ENCODE measurements around the gene PAX7. TPM values are rescaled to one million over a fixed set of nuclear protein-coding genes. Genes with fewer than 3 reads are reported as not detected.

Gene PAX7
- total RNA-seq, 6 experiments from 2014 or later, result not detected

DNA sequence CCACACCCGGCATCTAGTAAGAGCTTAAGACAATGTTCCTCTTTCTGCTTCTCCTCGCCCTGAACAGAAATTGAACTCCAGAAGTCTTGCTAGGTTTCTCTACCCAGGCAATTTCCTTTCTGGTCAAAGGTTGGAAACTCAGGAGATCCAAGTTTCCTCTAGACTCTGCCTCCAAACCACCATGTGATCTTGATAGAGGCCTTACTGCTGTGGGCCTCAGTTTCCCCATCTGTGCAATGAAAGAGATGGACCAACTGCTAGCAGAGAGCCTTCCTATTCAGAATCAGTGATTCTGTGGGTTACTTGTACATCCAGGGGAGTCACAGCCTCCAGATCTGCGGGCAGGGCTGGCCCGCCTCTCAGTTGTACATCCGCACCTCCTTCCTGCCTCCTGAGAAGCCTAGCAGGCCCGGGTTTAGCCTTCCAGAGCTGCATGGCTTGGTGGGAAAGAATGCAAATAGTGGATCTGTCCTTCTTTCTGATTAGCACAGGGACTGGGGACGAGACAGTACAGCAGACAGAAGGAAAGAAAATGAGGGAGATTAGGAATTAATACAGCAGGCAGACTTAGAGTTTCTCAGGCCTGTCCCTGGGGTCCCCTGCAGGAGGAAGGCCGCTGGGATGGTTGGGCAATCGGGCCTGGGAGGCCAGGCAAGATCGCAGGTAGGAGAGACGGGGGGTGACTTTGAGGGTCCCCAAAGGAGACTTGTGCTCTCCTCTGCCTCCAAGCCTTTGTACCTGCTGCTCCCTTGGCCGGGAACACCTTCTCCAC lies 83.9 kb downstream of the PAX7 start:
- Histone ChIP-seq H3K36me3 (no peaks in the 10 kb centered on the region), H3K27me3 (no peaks in the 10 kb centered on the region), H3K9me3 (no peaks in the 10 kb centered on the region), H3K4me3 (no peak overlapping the region), H3K27ac (no peak overlapping the region), H3K4me1 (no peaks in the 10 kb centered on the region)
- no peak for DNase-seq
- no peak for TF ChIP-seq POLR2A (IDR thresholded peaks at IDR 0.05)
- TF ChIP-seq CTCF (IDR thresholded peaks at IDR 0.05), result no peak
- 58% methylated on average over 9 of the region's 12 CpGs for WGBS (ENCODE audit: insufficient coverage, low coverage, low lambda C conversion rate, missing lambda C conversion rate)
- no peak for ATAC-seq
- intact Hi-C loops (cut with DNase I), result no loop called here

DNA sequence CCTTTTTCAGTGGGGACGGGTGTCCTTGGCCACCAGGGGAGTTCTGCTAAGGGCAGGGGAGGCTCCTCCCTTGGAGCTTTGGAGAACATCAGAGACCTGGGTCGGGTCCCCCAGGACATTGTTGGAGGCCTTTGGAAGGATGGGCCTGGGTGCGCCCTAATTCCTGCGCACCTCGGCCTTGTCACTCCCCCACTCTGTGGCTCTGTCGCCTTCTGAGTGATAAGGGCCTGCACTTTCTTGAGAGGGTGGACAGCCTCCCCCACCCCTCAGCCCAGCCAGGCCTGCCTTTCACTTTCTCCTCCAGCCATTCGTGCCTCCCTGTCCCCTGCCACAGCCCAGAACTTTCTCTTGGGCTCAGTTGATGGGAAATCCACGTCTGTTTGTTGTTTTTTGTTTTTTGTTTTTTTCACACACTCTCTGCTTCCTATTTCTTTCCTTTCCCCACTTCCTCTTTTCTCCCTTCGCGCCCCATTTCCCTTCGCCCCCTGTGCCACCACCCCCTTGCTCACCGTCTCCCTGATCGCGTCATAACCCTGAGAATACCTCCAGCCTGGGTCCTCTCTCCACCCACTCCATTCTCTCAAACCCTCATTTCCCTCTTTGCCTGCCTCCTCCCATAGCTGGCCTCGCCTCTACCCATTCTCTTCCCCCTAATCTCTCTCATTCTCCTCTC lies 85.6 kb downstream of the PAX7 start:
- 14% methylated on average over 12 of the region's 15 CpGs for WGBS (ENCODE audit: insufficient coverage, low coverage, low lambda C conversion rate, missing lambda C conversion rate)
- H3K4me1 ChIP-seq, result no peaks in the 10 kb centered on the region

DNA sequence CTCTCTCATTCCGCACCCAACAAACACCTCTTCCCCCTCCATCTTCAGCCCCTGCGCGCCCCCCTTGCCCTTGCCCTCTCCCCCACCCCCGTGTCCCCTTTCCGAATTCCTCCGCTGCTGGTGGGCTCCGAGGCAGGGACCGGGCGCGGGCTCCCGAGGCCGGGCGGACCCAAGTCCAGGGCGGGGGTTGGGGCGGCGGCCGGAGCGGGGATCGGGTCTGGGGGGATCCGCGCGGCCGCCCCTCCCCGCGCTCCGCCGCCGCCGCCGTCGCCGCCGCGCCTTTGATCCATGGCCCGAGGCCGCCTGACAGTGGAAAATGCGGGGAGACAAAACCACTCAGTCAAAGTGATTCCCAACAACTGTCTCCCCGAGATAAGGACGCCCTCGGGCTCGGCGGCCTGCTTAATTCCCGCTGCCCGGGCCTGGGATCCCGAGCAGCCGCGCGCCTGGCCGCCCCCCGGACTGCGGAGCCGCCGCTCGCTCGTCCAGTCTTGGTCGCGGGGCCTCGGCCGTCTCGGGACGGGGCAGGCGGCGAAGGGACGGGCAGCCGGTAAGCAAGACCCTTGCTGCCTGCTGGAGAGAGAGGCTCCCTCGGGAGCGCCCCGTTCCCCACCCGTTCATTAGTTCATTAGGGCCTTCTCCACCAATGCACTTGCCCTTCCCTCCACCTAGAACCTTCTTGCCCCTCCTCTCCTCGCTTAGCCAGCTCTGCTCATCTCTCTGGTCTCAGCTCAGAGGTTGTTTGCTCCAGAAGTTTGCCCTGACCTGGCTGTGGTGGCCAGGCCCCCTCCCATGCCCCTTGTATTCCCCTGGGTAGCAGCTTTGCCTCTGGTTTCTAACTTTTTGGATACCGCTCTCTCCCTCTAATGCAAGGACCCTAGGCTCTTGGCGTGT lies 86.4 kb downstream of the PAX7 start:
- no peaks in the 10 kb centered on the region for H3K27me3 ChIP-seq
- H3K27ac ChIP-seq, result no peak overlapping the region
- H3K4me3 ChIP-seq, result no peak overlapping the region
- 8% methylated on average over 23 of the region's 72 CpGs for WGBS (ENCODE audit: insufficient coverage, low coverage, low lambda C conversion rate, missing lambda C conversion rate)
- no peaks in the 10 kb centered on the region for H3K4me1 ChIP-seq
- no peaks in the 10 kb centered on the region for H3K36me3 ChIP-seq
- TF ChIP-seq CTCF (IDR thresholded peaks at IDR 0.05), result no peak
- no peak for TF ChIP-seq POLR2A (IDR thresholded peaks at IDR 0.05)
- DNase-seq (no peak), ATAC-seq (no peak)
- no peaks in the 10 kb centered on the region for H3K9me3 ChIP-seq
- intact Hi-C loops (cut with DNase I), result no loop called here

More for the DNA sequence above, 85.6 kb downstream of the PAX7 start:
- no peak for DNase-seq
- H3K4me3 ChIP-seq, result no peak overlapping the region
- no peaks in the 10 kb centered on the region for H3K36me3 ChIP-seq
- no peaks in the 10 kb centered on the region for H3K27me3 ChIP-seq
- no peaks in the 10 kb centered on the region for H3K9me3 ChIP-seq
- intact Hi-C loops (cut with DNase I), result no loop called here
- TF ChIP-seq POLR2A (IDR thresholded peaks at IDR 0.05) (no peak), CTCF (IDR thresholded peaks at IDR 0.05) (no peak)
- ATAC-seq, result no peak
- H3K27ac ChIP-seq, result no peak overlapping the region

GRCh38 chr1:18719786-18720451 lies 89.3 kb downstream of the PAX7 start:
- H3K9me3 ChIP-seq, result no peaks in the 10 kb centered on the region
- H3K27me3 ChIP-seq, result peaks cover 0 to 7% of the 10 kb centered on the region in 2 donors
- H3K4me3 ChIP-seq, result no peak overlapping the region
- H3K27ac ChIP-seq, result no peak overlapping the region
- WGBS (ENCODE audit: insufficient coverage, low coverage, low lambda C conversion rate, missing lambda C conversion rate), result 13% methylated on average over 9 of the region's 9 CpGs
- intact Hi-C loops (cut with DNase I), result no loop called here
- no peak for DNase-seq
- no peaks in the 10 kb centered on the region for H3K36me3 ChIP-seq
- no peaks in the 10 kb centered on the region for H3K4me1 ChIP-seq
- ATAC-seq, result no peak
- TF ChIP-seq POLR2A (IDR thresholded peaks at IDR 0.05), result no peak
- TF ChIP-seq CTCF (IDR thresholded peaks at IDR 0.05), result no peak
